Measurements from ENCODE around the gene CCL19.

GRCh38 chr9:34642679-34643078, 48.4 kb downstream of the CCL19 start:
- TF ChIP-seq FOXJ3 (CRISPR knock-in tag; IDR thresholded peaks at IDR 0.05) (no peak), SIN3A (IDR thresholded peaks at IDR 0.05; ENCODE audit: borderline replicate concordance, low read depth, low read length) (no peak), POLR2AphosphoS5 (IDR thresholded peaks at IDR 0.05; ENCODE audit: low read depth, low read length) (no peak), RFX5 (IDR thresholded peaks at IDR 0.05; ENCODE audit: low read length) (no peak), JUND (IDR thresholded peaks at IDR 0.05) (no peak), MXI1 (IDR thresholded peaks at IDR 0.05; ENCODE audit: low read depth, low read length) (no peak), CTCF (IDR thresholded peaks at IDR 0.05) (no peak), FOSL2 (IDR thresholded peaks at IDR 0.05; ENCODE audit: borderline replicate concordance, low read depth) (no peak)

Data from SK-N-SH (cell line).